ENCODE results near the gene KDM2A.

KDM2A gene

DNA sequence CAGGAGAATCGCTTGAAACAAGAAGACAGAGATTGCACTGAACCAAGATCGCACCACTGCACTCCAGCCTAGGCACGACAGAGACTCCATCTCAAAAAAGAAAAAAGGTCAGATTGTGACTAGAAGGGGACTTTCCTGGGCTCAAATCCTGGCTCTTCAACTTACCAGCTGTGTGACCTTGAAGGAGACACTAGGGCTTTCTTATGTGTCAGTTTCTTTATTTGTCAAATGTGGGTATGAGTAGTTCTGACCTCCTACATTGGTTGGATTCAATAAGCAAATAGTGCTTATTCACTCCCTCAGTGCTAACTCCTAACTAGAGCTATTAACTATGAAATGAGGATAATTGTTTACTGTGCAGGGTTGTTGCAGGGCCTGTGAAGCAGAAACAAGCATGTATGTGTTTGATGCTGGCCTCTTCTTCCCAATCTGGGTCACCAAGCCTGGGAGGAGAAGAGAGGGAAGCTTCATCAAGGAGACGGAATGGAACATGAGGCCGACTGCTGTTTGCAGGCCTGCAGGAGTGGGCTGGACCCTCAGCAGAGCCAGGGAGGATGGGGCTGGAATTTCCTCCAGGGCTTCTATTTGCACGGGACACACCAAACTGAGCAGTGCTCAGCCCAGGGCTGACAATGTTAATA, 39.9 kb upstream of the KDM2A start:
- H3K18ac ChIP-seq (ENCODE audit: low read length), result no peak overlapping the region
- no peak overlapping the region for H2BK15ac ChIP-seq (replicated peaks; ENCODE audit: low read depth)
- no peaks in the 10 kb centered on the region for H3K79me1 ChIP-seq (ENCODE audit: low read length)
- H3K36me3 ChIP-seq (ENCODE audit: control insufficient read depth, insufficient read depth, low read length), result no peaks in the 10 kb centered on the region
- DNase-seq, result no peak
- H3K4me3 ChIP-seq (ENCODE audit: low read length), result no peak overlapping the region
- no peaks in the 10 kb centered on the region for H3K27me3 ChIP-seq (ENCODE audit: insufficient read depth, low read length, poor library complexity)
- H3K23ac ChIP-seq (ENCODE audit: low read length), result no peak overlapping the region
- no CpG with 5 or more reads among the region's 6 CpGs for WGBS (ENCODE audit: extremely low coverage, insufficient coverage, low lambda C conversion rate)
- H4K5ac ChIP-seq (ENCODE audit: low read length), result no peak overlapping the region
- H2AK5ac ChIP-seq (ENCODE audit: low read length), result no peak overlapping the region
- no peak overlapping the region for H3K4me2 ChIP-seq (ENCODE audit: low read length)
- H3K4ac ChIP-seq (ENCODE audit: low read depth, low read length), result no peak overlapping the region
- H3K79me2 ChIP-seq (ENCODE audit: control insufficient read depth, insufficient read depth, low read length), result no peaks in the 10 kb centered on the region
- no peaks in the 10 kb centered on the region for H3K4me1 ChIP-seq (ENCODE audit: control insufficient read depth, low read depth, low read length)
- no peak overlapping the region for H4K8ac ChIP-seq (ENCODE audit: low read depth, low read length)
- H3K9ac ChIP-seq (ENCODE audit: low read length), result no peak overlapping the region
- no peak overlapping the region for H2BK5ac ChIP-seq (ENCODE audit: low read length)
- no peak overlapping the region for H3K27ac ChIP-seq (ENCODE audit: low read depth, low read length)
- no peak overlapping the region for H3K56ac ChIP-seq (ENCODE audit: low read length)
- H2BK120ac ChIP-seq (ENCODE audit: low read depth, low read length), result no peak overlapping the region

DNA sequence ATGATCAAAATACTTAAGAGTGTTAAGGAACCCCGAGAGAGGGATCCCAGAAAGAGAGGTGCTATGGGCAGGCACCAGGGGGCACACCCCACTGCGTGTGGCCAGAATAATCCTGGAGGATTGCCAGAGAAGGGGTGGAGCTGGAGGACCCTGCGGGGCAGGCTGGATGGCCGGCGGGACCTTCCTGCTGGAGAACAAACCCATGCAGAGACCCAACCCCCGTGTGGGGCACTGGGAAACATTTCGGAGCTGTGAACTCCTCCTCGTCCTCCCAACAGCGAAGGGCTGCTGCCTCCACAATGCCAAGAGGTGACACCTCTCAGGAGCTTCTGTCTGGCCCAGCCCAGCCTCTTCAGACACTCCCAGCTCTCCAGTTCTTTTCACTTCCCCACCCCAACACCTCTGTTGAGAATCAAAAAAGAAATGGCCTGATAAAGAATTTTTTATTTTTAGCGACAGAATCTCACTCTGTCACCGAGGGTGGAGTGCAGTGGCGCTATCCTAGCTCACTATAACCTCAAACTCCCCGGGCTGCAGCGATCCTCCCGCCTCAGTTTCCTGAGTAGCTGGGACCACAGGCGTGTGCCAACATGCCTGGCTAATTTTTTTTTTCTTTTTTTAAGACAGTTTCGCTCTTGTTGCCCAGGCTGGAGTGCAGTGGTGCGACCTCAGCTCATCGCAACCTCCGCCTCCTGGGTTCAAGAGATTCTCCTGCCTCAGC, 36.8 kb upstream of the KDM2A start:
- Histone ChIP-seq H3K9ac (ENCODE audit: low read length) (no peak overlapping the region), H2AK5ac (ENCODE audit: low read length) (no peak overlapping the region), H3K36me3 (ENCODE audit: control insufficient read depth, insufficient read depth, low read length) (no peaks in the 10 kb centered on the region), H3K4me2 (ENCODE audit: low read length) (peak overlapping the region; percentile 35), H4K8ac (ENCODE audit: low read depth, low read length) (no peak overlapping the region), H3K4ac (ENCODE audit: low read depth, low read length) (no peak overlapping the region), H3K23ac (ENCODE audit: low read length) (no peak overlapping the region), H3K4me3 (ENCODE audit: low read length) (no peak overlapping the region), H3K4me1 (ENCODE audit: control insufficient read depth, low read depth, low read length) (no peaks in the 10 kb centered on the region), H3K18ac (ENCODE audit: low read length) (no peak overlapping the region), H3K27ac (ENCODE audit: low read depth, low read length) (no peak overlapping the region), H3K79me1 (ENCODE audit: low read length) (no peaks in the 10 kb centered on the region), H3K27me3 (ENCODE audit: insufficient read depth, low read length, poor library complexity) (no peaks in the 10 kb centered on the region), H3K56ac (ENCODE audit: low read length) (peak overlapping the region; percentile 28), H2BK120ac (ENCODE audit: low read depth, low read length) (no peak overlapping the region), H4K5ac (ENCODE audit: low read length) (no peak overlapping the region), H2BK5ac (ENCODE audit: low read length) (no peak overlapping the region), H2BK15ac (replicated peaks; ENCODE audit: low read depth) (no peak overlapping the region), H3K79me2 (ENCODE audit: control insufficient read depth, insufficient read depth, low read length) (no peaks in the 10 kb centered on the region)
- no CpG with 5 or more reads among the region's 20 CpGs for WGBS (ENCODE audit: extremely low coverage, insufficient coverage, low lambda C conversion rate)
- peak; percentile 69 for DNase-seq

DNA sequence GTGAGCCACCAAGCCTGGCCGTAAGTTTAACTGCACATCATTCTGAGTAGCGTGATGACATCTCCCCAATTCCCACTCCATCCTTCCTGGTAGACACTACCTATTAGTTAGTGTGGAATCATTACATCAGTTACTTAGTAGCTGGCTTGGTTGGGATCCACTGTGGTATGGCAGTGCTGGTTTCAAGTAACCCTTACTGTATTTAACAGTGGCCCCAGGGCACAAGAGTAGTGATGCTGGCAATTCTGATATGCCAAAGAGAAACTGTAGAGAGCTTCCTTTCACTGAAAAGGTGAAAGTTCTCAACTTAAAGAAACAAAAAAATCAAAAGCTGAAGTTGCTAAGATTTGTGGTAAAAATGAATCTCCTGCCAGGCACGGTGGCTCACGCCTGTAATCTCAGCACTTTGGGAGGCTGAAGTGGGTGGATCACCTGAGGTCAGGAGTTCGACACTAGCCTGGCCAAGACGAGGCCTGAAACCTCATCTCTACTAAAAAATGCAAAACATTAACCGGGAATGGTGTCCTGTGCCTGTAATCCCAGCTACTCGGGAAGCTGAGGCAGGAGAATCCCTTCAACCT, 35.2 kb upstream of the KDM2A start:
- Histone ChIP-seq H3K36me3 (ENCODE audit: control insufficient read depth, insufficient read depth, low read length) (no peaks in the 10 kb centered on the region), H3K27me3 (ENCODE audit: insufficient read depth, low read length, poor library complexity) (no peaks in the 10 kb centered on the region), H3K4me2 (ENCODE audit: low read length) (no peak overlapping the region), H3K4me1 (ENCODE audit: control insufficient read depth, low read depth, low read length) (no peaks in the 10 kb centered on the region), H3K27ac (ENCODE audit: low read depth, low read length) (no peak overlapping the region), H3K56ac (ENCODE audit: low read length) (no peak overlapping the region), H3K79me2 (ENCODE audit: control insufficient read depth, insufficient read depth, low read length) (no peaks in the 10 kb centered on the region), H2BK15ac (replicated peaks; ENCODE audit: low read depth) (no peak overlapping the region), H2BK5ac (ENCODE audit: low read length) (no peak overlapping the region), H3K9ac (ENCODE audit: low read length) (no peak overlapping the region), H2BK120ac (ENCODE audit: low read depth, low read length) (no peak overlapping the region), H3K23ac (ENCODE audit: low read length) (no peak overlapping the region), H3K4me3 (ENCODE audit: low read length) (no peak overlapping the region), H4K8ac (ENCODE audit: low read depth, low read length) (no peak overlapping the region), H3K79me1 (ENCODE audit: low read length) (no peaks in the 10 kb centered on the region), H4K5ac (ENCODE audit: low read length) (no peak overlapping the region), H3K4ac (ENCODE audit: low read depth, low read length) (no peak overlapping the region), H2AK5ac (ENCODE audit: low read length) (no peak overlapping the region), H3K18ac (ENCODE audit: low read length) (no peak overlapping the region)
- WGBS (ENCODE audit: extremely low coverage, insufficient coverage, low lambda C conversion rate), result no CpG with 5 or more reads among the region's 8 CpGs
- DNase-seq, result no peak

DNA sequence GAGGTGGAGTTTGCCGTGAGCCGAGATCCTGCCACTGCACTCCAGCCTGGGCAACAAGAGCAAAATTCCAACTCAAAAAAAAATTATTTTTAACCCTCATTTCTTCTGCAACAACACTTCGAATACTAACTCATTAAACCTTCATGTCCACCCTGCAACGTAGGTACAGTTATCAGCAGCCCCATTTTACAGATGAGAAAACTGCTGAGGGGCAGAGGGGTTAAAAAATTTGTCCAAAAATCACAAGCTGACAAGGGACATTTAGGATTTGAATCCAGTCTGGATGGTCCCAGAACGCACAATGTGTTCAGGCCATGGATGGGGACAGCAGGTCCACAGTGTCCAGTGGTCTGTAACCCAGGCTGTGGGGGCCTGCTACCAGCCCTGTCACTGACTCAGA, 33.4 kb upstream of the KDM2A start:
- Histone ChIP-seq H2BK5ac (ENCODE audit: low read length) (no peak overlapping the region), H3K4ac (ENCODE audit: low read depth, low read length) (no peak overlapping the region), H2BK120ac (ENCODE audit: low read depth, low read length) (no peak overlapping the region), H3K4me2 (ENCODE audit: low read length) (no peak overlapping the region), H3K79me2 (ENCODE audit: control insufficient read depth, insufficient read depth, low read length) (no peaks in the 10 kb centered on the region), H3K27me3 (ENCODE audit: insufficient read depth, low read length, poor library complexity) (no peaks in the 10 kb centered on the region), H3K27ac (ENCODE audit: low read depth, low read length) (no peak overlapping the region), H3K79me1 (ENCODE audit: low read length) (no peaks in the 10 kb centered on the region), H2BK15ac (replicated peaks; ENCODE audit: low read depth) (no peak overlapping the region), H3K4me1 (ENCODE audit: control insufficient read depth, low read depth, low read length) (no peaks in the 10 kb centered on the region), H4K5ac (ENCODE audit: low read length) (no peak overlapping the region), H2AK5ac (ENCODE audit: low read length) (no peak overlapping the region), H3K18ac (ENCODE audit: low read length) (no peak overlapping the region), H3K9ac (ENCODE audit: low read length) (no peak overlapping the region), H3K4me3 (ENCODE audit: low read length) (no peak overlapping the region), H3K56ac (ENCODE audit: low read length) (no peak overlapping the region), H3K36me3 (ENCODE audit: control insufficient read depth, insufficient read depth, low read length) (no peaks in the 10 kb centered on the region), H3K23ac (ENCODE audit: low read length) (no peak overlapping the region), H4K8ac (ENCODE audit: low read depth, low read length) (no peak overlapping the region)
- 100% methylated on average over 2 of the region's 5 CpGs for WGBS (ENCODE audit: extremely low coverage, insufficient coverage, low lambda C conversion rate)
- DNase-seq, result no peak

DNA sequence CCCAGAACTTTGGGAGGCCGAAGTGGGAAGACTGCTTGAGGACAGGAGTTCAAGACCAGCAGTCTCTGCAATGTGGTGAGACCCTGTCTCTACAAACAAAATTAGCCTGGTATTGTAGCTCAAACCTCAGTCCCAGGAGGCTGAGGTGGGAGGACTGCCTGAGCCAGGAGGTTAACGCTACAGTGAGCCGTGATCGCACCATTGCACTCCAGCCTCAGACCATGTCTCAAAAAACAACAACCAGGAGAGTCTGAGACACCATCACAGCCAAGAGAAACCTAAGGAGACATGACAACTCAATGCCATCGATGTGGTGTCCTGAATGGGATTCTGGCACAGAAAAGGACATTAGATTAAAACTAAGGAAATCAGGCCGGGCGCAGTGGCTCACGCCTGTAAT, 28.3 kb upstream of the KDM2A start:
- Histone ChIP-seq H3K27me3 (ENCODE audit: insufficient read depth, low read length, poor library complexity) (no peaks in the 10 kb centered on the region), H3K18ac (ENCODE audit: low read length) (no peak overlapping the region), H3K23ac (ENCODE audit: low read length) (no peak overlapping the region), H2BK120ac (ENCODE audit: low read depth, low read length) (no peak overlapping the region), H3K27ac (ENCODE audit: low read depth, low read length) (no peak overlapping the region), H3K56ac (ENCODE audit: low read length) (no peak overlapping the region), H4K8ac (ENCODE audit: low read depth, low read length) (no peak overlapping the region), H2AK5ac (ENCODE audit: low read length) (no peak overlapping the region), H4K5ac (ENCODE audit: low read length) (no peak overlapping the region), H2BK5ac (ENCODE audit: low read length) (no peak overlapping the region), H3K79me1 (ENCODE audit: low read length) (no peaks in the 10 kb centered on the region), H3K4me2 (ENCODE audit: low read length) (no peak overlapping the region), H3K4me1 (ENCODE audit: control insufficient read depth, low read depth, low read length) (no peaks in the 10 kb centered on the region), H3K79me2 (ENCODE audit: control insufficient read depth, insufficient read depth, low read length) (no peaks in the 10 kb centered on the region), H3K9ac (ENCODE audit: low read length) (no peak overlapping the region), H3K4ac (ENCODE audit: low read depth, low read length) (no peak overlapping the region), H2BK15ac (replicated peaks; ENCODE audit: low read depth) (no peak overlapping the region), H3K36me3 (ENCODE audit: control insufficient read depth, insufficient read depth, low read length) (no peaks in the 10 kb centered on the region), H3K4me3 (ENCODE audit: low read length) (no peak overlapping the region)
- DNase-seq, result no peak
- no CpG with 5 or more reads among the region's 8 CpGs for WGBS (ENCODE audit: extremely low coverage, insufficient coverage, low lambda C conversion rate)

Measured in mesendoderm (in vitro differentiated cells).